ENCODE data around the gene ALK. TPM values are rescaled to one million over a fixed set of nuclear protein-coding genes. Genes with fewer than 3 reads are reported as not detected.
"Not testable (repeated sequence)": the region's sequence is repeated elsewhere in the genome, so short reads cannot be mapped to it uniquely, and the experiment has no call there.

ALK gene
- total RNA-seq, 1 donor from 2014 or later = 0.27 TPM

GRCh38 chr2:29262681-29263260 is 658.6 kb downstream of the ALK start:
- DNase-seq (ENCODE audit: low read depth) = peak; percentile 74

GRCh38 chr2:29261003-29261402 is 660.4 kb downstream of the ALK start:
- no peak for DNase-seq (ENCODE audit: low read depth)

GRCh38 chr2:29260142-29260772 is 661.1 kb downstream of the ALK start:
- DNase-seq (ENCODE audit: low read depth) = peak; percentile 64

GRCh38 chr2:29259221-29259620 is 662.2 kb downstream of the ALK start:
- no peak for DNase-seq (ENCODE audit: low read depth)

GRCh38 chr2:29255004-29255403 is 666.4 kb downstream of the ALK start:
- no peak for DNase-seq (ENCODE audit: low read depth)

GRCh38 chr2:29253495-29254275 is 667.7 kb downstream of the ALK start:
- DNase-seq (ENCODE audit: low read depth) = not testable (repeated sequence)

- no peak for DNase-seq (ENCODE audit: low read depth)
Measured at GRCh38 chr2:29253026-29253425, 668.4 kb downstream of the ALK start.

GRCh38 chr2:29251406-29251805 is 670.0 kb downstream of the ALK start:
- DNase-seq (ENCODE audit: low read depth) = no peak

- no peak for DNase-seq (ENCODE audit: low read depth)
Measured at GRCh38 chr2:29250977-29251376, 670.4 kb downstream of the ALK start.

GRCh38 chr2:29249666-29250253 is 671.6 kb downstream of the ALK start:
- no peak for DNase-seq (ENCODE audit: low read depth)

- DNase-seq (ENCODE audit: low read depth) = no peak
Measured at GRCh38 chr2:29247336-29247914, 674.0 kb downstream of the ALK start.

- no peak for DNase-seq (ENCODE audit: low read depth)
Measured at GRCh38 chr2:29246383-29247300, 674.7 kb downstream of the ALK start.

- peak; percentile 10 for DNase-seq (ENCODE audit: low read depth)
Measured at GRCh38 chr2:29245742-29246382, 675.5 kb downstream of the ALK start.

- not testable (repeated sequence) for DNase-seq (ENCODE audit: low read depth)
Measured at GRCh38 chr2:29245035-29245741, 676.2 kb downstream of the ALK start.

GRCh38 chr2:29242621-29243375 is 678.6 kb downstream of the ALK start:
- DNase-seq (ENCODE audit: low read depth) = no peak

- DNase-seq (ENCODE audit: low read depth) = no peak
Measured at GRCh38 chr2:29241955-29242565, 679.3 kb downstream of the ALK start.

GRCh38 chr2:29241341-29241740 is 680.0 kb downstream of the ALK start:
- DNase-seq (ENCODE audit: low read depth) = no peak

- DNase-seq (ENCODE audit: low read depth) = no peak
Measured at GRCh38 chr2:29240601-29241000, 680.8 kb downstream of the ALK start.

Measured in myocyte (in vitro differentiated cells).